G401.6 (cell line): ENCODE data around the gene XPO6.

Experiments
- FAIRE-seq: peaks from 2 replicates; lab custom pipeline; 2012; peaks lifted over from hg19 to GRCh38; lab: Jason Lieb, UNC

Gene XPO6

GRCh38 chr16:28110074-28110473 is 101.7 kb downstream of the XPO6 start:
- no peak for FAIRE-seq

GRCh38 chr16:28108590-28109247 is 103.0 kb downstream of the XPO6 start:
- no peak for FAIRE-seq

- no peak for FAIRE-seq
Observed at GRCh38 chr16:28107232-28107631, 104.5 kb downstream of the XPO6 start.

- no peak for FAIRE-seq
Observed at GRCh38 chr16:28106467-28107215, 105.1 kb downstream of the XPO6 start.

GRCh38 chr16:28105954-28106353 is 105.8 kb downstream of the XPO6 start:
- no peak for FAIRE-seq

- no peak for FAIRE-seq
Observed at GRCh38 chr16:28105297-28105696, 106.5 kb downstream of the XPO6 start.

- no peak for FAIRE-seq
Observed at GRCh38 chr16:28104404-28104803, 107.4 kb downstream of the XPO6 start.

- no peak for FAIRE-seq
Observed at GRCh38 chr16:28103516-28104170, 108.1 kb downstream of the XPO6 start.

- no peak for FAIRE-seq
Observed at GRCh38 chr16:28101533-28101890, 110.3 kb downstream of the XPO6 start.

- no peak for FAIRE-seq
Observed at GRCh38 chr16:28100810-28101532, 110.8 kb downstream of the XPO6 start.

GRCh38 chr16:28098959-28099945 is 112.5 kb downstream of the XPO6 start:
- no peak for FAIRE-seq

- no peak for FAIRE-seq
Observed at GRCh38 chr16:28098171-28098958, 113.4 kb downstream of the XPO6 start.

- no peak for FAIRE-seq
Observed at GRCh38 chr16:28096983-28097899, 114.5 kb downstream of the XPO6 start.

GRCh38 chr16:28093385-28093725 is 118.4 kb downstream of the XPO6 start:
- FAIRE-seq, result no peak

GRCh38 chr16:28092721-28093384 is 118.9 kb downstream of the XPO6 start:
- no peak for FAIRE-seq

GRCh38 chr16:28091656-28092055 is 120.1 kb downstream of the XPO6 start:
- FAIRE-seq, result no peak

GRCh38 chr16:28090646-28091377 is 121.0 kb downstream of the XPO6 start:
- FAIRE-seq, result no peak

GRCh38 chr16:28089992-28090365 is 121.8 kb downstream of the XPO6 start:
- FAIRE-seq, result no peak
